Measurements from ENCODE around the gene TUFM. TPM values are rescaled to one million over a fixed set of nuclear protein-coding genes. Genes with fewer than 3 reads are reported as not detected.

TUFM gene
- total RNA-seq, 1 experiment from 2014 or later = 207 TPM

DNA sequence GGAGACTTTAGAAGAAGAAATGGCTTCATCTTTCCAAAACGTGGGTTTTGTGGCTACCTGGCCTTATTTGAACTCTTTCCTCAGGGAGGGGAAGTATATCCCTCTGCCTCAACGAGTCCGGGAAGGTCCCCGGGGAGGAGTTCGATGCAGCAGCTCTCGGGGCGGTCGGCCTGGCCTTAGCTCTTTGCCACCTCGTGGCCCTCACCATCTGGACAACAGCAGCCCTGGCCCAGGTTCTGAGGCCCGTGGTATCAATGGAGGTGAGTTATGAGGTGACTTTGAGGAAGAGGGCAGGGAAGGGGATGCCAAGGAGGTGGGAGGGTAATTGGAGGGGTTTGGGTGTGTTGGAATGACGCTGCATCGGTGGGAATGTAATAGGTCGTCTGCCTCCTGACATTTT, 15.6 kb downstream of the TUFM start:
- Mint-ChIP-seq H3K36me3 (ENCODE audit: insufficient read depth in 1 of 3, low read depth in 3 of 3) (peaks cover 80 to 100% (median 99%) of the 10 kb centered on the region in 3 experiments), H3K27me3 (ENCODE audit: low read depth) (no peaks in the 10 kb centered on the region), H3K9me3 (no peaks in the 10 kb centered on the region), H3K4me1 (peaks cover 6 to 8% of the 10 kb centered on the region in 2 experiments), H3K4me3 (no peak overlapping the region), H3K27ac (no peak overlapping the region)
- no peak overlapping the region for H3K4me2 ChIP-seq (ENCODE audit: insufficient read depth, insufficient read length, low read length)
- H3K23ac ChIP-seq (ENCODE audit: insufficient read length, low read depth, low read length) = no peak overlapping the region
- TF ChIP-seq, protein P1, sequence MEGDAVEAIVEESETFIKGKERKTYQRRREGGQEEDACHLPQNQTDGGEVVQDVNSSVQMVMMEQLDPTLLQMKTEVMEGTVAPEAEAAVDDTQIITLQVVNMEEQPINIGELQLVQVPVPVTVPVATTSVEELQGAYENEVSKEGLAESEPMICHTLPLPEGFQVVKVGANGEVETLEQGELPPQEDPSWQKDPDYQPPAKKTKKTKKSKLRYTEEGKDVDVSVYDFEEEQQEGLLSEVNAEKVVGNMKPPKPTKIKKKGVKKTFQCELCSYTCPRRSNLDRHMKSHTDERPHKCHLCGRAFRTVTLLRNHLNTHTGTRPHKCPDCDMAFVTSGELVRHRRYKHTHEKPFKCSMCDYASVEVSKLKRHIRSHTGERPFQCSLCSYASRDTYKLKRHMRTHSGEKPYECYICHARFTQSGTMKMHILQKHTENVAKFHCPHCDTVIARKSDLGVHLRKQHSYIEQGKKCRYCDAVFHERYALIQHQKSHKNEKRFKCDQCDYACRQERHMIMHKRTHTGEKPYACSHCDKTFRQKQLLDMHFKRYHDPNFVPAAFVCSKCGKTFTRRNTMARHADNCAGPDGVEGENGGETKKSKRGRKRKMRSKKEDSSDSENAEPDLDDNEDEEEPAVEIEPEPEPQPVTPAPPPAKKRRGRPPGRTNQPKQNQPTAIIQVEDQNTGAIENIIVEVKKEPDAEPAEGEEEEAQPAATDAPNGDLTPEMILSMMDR (conservative IDR thresholded peaks at IDR 0.05) = no peak
- H2BK15ac ChIP-seq (ENCODE audit: low read depth, low read length) = no peak overlapping the region
- H4K91ac ChIP-seq (ENCODE audit: insufficient read length, low read depth, low read length) = no peak overlapping the region
- H3K4me1 ChIP-seq (ENCODE audit: insufficient read depth, low read length) = no peaks in the 10 kb centered on the region
- H3K27ac ChIP-seq (ENCODE audit: insufficient read length, low read depth, low read length) = no peak overlapping the region
- no peak for DNase-seq
- no peak overlapping the region for H3K14ac ChIP-seq (ENCODE audit: insufficient read depth, low read length)
- H3K56ac ChIP-seq (ENCODE audit: insufficient read length, low read depth, low read length) = no peak overlapping the region
- H2BK120ac ChIP-seq (ENCODE audit: low read depth, low read length, poor library complexity, severe bottlenecking) = no peak overlapping the region
- H3K9ac ChIP-seq (ENCODE audit: extremely low read depth, insufficient read length, low read length) = no peak overlapping the region
- H3K79me2 ChIP-seq (ENCODE audit: insufficient read depth, low read length) = peaks cover 11% of the 10 kb centered on the region; the same call in 1 of the 2 replicates
- H3K9me3 ChIP-seq (ENCODE audit: control insufficient read depth, low read depth, low read length) = no peaks in the 10 kb centered on the region
- H4K20me1 ChIP-seq (ENCODE audit: control insufficient read depth, insufficient read depth, insufficient read length) = no peaks in the 10 kb centered on the region
- H4K5ac ChIP-seq (ENCODE audit: insufficient read length, low read depth, low read length) = no peak overlapping the region
- no peak overlapping the region for H2BK12ac ChIP-seq (ENCODE audit: insufficient read length, low read depth, low read length)
- H2AFZ ChIP-seq (ENCODE audit: low read length) = no peak overlapping the region
- H3T11ph ChIP-seq (ENCODE audit: low read length) = no peak overlapping the region
- H3K23me2 ChIP-seq (ENCODE audit: insufficient read length, low read depth, low read length, poor library complexity, severe bottlenecking) = no peaks in the 10 kb centered on the region
- no peak overlapping the region for H2BK20ac ChIP-seq (ENCODE audit: low read depth, low read length, poor library complexity, severe bottlenecking)
- H3K79me1 ChIP-seq (ENCODE audit: insufficient read depth, low read depth, low read length, poor library complexity, severe bottlenecking) = no peaks in the 10 kb centered on the region
- H3K4ac ChIP-seq (ENCODE audit: low read depth, low read length) = no peak overlapping the region
- H3K18ac ChIP-seq (ENCODE audit: insufficient read length, low read depth, low read length) = no peak overlapping the region
- H4K8ac ChIP-seq (replicated peaks; ENCODE audit: insufficient read length, low read depth, low read length) = no peak overlapping the region
- H2AK5ac ChIP-seq (ENCODE audit: insufficient read length, low read length) = no peak overlapping the region
- no peaks in the 10 kb centered on the region for H3K27me3 ChIP-seq (ENCODE audit: insufficient read depth, low read length)
- no peak overlapping the region for H2BK5ac ChIP-seq (ENCODE audit: insufficient read length, low read length)
- WGBS (ENCODE audit: extremely low coverage, insufficient read length, low lambda C conversion rate) = no CpG with 5 or more reads among the region's 13 CpGs
